Stimulated activated CD8-positive, alpha-beta memory T cell treated with anti-CD3 and anti-CD28 coated beads, Interleukin-7, amount 100 ng/mL, for 24 hours (primary cell): ENCODE results near the gene GTF2F1.
"Not testable (repeated sequence)": the region's sequence is repeated elsewhere in the genome, so short reads cannot be mapped to it uniquely, and the experiment has no call there.

ENCODE experiments used
- DNase-seq: peaks from one replicate; pipeline ENCODE4 v3.0.0-alpha.2; 2020; ENCODE audit warnings: low read depth

Gene GTF2F1, protein sequence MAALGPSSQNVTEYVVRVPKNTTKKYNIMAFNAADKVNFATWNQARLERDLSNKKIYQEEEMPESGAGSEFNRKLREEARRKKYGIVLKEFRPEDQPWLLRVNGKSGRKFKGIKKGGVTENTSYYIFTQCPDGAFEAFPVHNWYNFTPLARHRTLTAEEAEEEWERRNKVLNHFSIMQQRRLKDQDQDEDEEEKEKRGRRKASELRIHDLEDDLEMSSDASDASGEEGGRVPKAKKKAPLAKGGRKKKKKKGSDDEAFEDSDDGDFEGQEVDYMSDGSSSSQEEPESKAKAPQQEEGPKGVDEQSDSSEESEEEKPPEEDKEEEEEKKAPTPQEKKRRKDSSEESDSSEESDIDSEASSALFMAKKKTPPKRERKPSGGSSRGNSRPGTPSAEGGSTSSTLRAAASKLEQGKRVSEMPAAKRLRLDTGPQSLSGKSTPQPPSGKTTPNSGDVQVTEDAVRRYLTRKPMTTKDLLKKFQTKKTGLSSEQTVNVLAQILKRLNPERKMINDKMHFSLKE

DNA sequence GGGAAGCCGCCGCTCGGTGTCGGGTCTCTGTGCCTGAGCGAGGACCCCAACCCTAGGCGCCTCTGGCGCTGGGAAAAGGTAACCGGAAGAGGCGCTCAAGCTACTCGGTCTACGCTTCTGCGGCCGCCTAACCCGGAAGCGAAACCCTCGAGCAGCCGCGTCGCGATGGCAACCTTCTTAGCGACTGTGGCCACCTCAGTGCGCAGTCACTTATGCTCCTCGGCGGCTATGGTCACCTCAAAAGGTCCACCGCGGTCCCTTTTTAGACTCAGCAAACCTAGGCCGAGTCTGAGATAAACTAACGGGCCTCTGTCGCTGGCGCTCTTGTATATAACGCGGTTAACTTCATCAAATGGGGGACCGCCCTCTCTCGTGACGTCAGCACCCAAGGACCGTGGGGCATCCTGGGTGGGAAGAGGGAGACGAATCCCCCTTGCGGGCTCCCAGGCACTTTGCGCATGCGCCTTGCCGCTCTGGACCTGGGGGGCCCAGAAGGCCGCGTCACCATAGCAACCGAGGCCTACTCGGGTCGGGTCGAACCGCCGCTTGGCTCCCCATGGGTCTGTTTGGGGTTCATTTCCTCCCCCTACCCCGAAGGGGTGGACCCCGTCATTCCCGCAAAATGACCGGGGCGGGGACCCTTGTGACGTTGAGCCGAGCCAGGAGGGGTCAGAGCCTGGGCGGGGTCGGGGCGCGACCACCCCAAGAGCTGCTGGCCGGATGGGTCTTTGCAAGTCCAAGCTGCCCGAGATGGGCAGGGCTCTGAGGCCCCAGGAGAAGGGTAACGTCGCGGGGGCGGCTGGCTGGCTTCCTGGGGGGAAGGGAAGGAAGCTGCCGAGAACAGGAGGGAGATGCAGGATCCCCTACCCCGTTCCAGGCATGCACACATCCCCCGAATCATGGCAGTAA lies at the start of gene GTF2F1:
TSS of gene GTF2F1 (minus strand) at position 91 of the 909 bp plus-strand sequence. CDS start 169 bp downstream, outside the sequence.
- peak; percentile 90 for DNase-seq

DNA sequence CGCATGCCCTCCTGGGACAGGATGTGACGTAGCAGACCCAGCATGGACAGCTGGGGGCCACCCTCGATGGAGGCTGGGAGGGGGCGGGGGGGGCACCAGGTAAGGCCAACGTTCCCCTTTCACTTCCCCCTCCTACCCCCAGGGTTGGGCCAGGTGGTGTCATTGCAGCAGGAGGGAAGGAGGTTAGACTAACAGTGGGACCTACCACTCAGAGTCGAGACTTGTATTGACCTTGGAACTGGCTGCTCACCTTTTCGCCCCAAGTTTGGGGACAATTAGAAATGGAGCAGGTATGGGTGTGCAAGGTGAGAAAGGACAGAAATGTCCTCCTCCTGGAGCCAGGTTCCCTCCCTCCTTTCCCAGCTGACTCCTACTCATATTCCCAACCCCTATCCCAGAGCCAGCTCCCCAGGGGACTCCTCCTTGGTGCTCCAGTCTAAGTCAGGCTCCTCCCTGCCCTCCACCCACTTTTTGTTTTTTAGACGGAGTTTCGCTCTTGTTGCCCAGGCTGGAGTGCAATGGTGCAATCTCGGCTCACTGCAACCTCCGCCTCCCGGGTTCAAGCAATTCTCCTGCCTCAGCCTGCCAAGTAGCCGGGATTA lies 49.2 kb upstream of the GTF2F1 start:
- DNase-seq = no peak

DNA sequence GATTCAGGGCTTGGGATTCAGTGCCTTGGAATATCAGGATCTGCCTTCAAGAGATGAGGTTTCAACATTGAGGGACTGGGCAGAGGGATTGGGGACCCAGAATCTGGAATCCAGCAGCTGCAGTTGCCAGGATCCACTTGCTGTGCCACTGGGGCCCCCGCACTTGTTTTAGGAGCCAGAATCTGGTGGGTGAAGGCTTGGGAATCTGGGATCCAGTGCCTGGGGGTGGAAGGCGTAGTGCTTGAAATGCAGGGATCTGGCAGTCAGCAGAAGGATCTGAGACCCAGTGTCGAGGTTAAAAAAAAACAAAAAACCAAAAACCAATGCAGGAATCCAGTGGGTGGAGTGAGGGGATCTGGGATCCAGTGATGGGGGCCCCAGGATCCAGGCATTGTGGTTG lies 47.9 kb upstream of the GTF2F1 start:
- DNase-seq = no peak

DNA sequence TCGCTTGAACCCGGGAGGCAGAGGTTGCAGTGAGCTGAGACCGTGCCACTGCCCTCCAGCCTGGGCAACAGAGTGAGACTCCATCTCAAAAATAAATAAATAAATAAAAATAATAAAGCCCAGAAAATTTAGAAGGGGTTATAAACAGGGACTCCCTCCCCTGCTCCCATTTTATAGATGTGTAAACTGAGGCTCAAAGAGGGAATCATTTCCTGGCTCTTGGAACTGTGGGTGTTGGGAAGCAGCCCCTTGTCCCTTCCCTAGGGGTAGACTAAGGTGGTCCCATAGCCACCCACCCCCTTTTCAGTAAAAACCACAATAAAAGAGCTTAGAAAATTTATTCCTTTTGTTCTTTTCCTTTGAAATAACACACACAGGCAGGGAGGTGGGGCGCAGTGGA lies 46.8 kb upstream of the GTF2F1 start:
- DNase-seq = no peak

DNA sequence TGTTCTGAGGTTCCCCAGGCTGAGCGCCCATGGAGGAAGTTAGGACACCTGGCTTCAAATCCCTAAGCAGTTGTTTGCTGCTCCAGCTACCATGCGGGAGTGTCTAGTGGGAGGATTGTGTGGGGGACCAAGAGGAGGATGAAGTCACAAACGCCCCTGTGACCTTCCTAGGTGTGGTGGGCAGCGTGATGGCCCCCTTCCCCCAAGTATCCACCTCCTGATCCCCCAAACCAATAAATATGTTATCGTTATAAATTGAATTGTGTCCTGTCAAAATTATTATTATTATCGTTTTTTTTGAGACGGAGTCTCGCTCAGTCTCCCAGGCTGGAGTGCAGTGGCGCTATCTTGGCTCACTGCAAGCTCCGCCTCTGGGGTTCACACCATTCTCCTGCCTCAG lies 40.7 kb upstream of the GTF2F1 start, which contains the start of gene SLC25A41:
TSS of gene SLC25A41 (minus strand) at position 101 of the 400 bp plus-strand sequence. CDS start at position 31, 70 bp downstream.
- DNase-seq = no peak

DNA sequence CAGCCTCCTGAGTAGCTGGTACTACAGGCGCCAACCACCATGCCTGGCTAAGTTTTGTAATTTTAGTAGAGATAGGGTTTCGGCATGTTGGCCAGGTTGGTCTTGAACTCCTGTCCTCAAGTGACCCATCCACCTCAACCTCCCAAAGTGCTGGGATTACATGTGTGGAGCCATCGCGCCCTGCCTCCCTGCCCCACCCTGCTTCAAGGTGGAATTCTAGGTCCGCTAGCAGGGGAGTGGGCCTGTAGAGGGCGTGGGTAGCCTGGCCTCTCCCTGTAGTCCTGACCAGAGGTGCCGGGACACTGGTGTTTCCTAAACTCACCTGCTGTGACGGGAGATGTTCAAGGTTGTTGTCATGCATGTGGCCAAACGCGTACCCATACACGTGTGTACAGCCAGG lies 40.2 kb upstream of the GTF2F1 start:
- no peak for DNase-seq

DNA sequence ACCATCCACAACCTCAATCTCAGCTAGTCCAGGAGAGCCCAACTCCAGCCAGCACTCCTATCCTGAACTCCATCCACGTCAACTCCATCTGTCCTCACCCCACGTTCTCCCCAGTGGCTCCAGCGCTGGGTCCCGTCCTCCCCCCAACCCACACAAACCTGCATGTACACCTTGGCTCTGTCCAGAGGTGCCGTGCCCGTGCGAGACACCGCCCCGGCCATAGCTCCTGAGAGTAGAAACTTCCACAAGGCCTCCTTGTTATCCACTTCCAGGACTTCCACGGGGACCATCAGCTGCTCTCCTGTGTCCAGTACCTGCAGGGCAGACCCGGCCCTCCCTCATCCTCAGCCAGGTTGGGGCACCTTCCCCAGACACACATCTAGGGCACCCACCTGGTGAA lies 38.9 kb upstream of the GTF2F1 start:
- no peak for DNase-seq

DNA sequence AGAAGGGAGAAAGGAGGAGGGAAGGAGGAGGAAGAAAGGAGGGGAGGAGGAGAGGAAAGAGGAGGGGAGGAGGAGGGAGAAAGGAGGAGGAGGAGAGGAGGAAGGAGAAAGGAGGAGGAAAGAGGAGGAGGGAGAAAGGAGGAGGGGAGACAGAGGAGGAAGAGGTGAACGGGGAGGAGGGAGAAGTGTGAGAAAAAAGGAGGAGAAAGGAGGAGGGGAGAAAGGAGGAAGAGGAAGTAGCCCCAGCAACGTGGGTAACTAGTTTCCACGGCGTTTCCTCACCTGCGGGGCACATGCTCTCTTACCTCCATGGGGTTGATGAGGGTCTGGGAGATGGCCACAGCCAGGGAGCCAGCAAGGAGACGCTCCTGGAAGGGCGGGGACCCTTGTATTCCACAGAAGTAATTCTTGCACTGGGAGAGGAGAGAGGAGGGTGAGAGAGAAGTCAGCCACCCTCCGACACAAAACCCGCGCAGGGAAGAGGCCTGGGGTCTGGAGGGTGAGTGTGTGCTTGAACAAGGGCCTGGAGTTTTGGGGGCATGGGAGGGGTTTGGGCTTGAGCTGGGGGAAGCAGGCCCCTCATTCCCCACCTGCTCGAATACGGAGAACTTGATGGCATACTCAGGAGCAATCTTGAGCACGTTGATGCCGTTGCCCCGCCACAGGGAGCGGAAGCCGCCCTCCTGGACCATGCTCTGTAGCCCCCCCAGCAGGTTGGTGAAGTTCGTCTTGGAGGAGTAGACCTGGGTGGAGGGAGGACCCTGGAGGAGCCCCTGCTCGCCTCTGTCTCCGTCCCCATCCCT lies 36.7 kb upstream of the GTF2F1 start:
- DNase-seq = no peak

DNA sequence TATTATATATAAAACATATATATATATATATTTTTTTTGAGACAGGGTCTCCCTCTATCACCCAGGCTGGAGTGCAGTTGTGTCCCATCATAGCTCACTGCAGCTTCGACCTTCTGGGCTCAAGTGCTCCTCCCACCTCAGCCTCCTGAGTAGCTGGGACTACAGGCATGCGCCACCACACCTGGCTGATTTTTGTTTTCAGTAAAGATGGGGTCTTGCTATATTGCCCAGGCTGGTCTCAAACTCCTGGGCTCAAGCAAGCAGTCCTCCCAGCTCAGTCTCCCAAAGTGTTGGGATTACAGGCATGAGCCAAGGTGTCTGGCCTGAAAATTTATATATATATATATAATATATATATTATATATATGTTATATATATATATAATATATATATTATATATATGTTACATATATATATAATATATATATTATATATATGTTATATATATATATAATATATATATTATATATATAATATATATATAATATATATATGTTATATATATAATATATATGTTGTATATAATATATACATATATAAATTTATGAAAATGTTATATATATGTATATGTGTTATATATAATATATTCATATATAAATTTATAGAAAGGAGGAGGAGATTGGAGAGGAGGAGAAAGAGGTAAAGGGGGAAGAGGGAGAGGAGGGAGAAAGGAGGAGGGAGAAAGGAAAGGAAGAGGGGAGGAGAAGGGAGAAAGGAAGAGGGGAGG lies 35.9 kb upstream of the GTF2F1 start:
- not testable (repeated sequence) for DNase-seq

DNA sequence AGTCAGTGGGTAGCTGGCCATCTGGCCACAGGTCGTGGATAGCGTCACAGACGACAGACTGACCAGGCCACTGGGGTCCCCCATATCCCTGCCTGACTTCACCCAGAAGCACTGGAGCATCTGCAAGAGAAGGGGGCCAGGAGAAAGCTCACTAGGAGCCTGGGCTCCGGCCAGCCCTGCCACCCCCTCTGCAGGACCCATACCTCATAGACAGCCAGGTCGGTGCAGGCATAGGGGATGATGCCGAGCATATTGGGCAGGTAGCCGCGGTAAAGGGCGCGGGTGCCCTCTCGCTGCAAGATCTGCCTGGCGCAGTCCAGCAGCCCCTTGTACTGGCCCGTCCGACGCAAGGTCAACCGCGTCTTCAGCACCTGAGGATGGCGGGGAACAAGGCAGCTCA lies 34.2 kb upstream of the GTF2F1 start:
- DNase-seq = no peak

DNA sequence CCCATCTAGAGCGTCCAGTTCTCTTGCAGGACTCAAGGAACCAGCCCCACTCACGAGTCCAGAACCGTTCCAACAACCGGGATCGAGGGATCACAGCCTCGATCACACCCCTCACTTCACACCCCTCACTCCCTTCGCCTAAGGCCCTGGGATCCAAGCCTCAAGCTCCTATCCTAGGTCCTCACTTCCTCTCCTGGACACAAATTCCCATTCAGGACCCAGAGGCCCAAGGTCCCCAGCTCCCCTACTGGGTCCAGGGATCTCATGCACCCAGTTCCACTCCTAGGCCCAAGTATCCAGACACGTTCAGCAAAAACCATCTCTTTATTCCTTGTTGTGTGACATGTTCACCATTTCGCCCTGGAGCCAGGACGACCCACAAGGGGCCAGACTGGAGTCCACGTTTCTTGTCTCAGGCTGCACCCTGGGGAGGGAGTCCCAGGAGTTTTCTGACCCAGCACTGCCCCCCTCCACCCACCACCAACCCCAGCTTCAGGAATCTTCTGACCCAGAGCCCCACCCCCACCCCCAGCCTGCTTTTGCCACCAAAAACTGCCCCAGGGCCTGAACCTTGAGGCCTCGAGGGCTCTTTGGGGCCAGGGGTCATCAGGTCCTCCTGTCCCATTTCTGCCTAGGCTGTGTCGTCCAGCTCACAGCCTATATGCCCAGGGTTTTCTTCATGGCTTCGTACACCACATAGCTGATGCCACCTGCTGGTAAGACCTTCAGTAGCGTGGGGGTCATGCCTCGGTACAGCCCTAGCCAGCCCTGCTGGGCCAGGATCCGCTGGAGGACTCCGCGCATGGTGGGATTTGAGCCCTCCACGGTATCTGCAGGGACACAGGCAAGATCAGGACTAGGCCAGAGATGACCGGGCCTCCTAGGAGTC lies 33.0 kb upstream of the GTF2F1 start:
- no peak for DNase-seq

DNA sequence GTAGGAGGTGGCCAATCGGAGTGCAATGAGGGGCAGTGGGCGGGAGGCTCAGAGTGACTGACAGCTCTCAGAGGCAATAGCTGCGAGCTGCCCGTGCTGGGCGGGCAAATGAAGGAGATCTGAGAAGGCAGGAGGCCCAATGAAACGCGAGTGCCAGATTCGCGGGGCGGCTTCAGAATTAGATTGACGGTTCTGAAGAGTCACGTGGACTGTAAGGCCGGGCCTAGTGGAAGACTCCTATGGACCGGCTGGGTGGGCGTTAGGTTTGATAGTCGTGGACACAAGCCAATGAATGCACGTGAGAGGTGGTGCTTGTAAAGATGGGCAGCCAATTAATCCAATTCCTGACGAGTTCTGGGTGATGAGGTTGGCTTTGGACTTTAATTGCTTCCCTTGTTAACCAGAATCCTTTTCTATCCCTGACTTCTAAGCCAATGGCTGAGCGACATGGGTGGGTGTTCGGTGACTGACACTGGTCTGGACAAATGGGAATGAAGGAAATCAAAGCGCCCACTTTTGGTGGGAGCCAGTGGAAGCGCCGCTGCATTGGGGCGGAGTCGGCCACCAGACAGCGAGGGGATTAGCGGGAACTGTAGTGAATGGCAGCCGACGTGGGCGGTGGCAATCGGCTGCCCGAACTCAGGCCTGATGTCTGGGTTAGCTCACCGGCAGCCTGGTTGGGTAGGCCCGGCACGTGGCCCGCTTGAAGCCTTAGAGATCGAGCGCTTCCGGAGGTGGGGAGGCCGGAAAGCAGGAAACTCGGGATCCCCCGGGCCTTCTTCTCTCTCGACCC lies 32.2 kb upstream of the GTF2F1 start:
- peak; percentile 97 for DNase-seq

DNA sequence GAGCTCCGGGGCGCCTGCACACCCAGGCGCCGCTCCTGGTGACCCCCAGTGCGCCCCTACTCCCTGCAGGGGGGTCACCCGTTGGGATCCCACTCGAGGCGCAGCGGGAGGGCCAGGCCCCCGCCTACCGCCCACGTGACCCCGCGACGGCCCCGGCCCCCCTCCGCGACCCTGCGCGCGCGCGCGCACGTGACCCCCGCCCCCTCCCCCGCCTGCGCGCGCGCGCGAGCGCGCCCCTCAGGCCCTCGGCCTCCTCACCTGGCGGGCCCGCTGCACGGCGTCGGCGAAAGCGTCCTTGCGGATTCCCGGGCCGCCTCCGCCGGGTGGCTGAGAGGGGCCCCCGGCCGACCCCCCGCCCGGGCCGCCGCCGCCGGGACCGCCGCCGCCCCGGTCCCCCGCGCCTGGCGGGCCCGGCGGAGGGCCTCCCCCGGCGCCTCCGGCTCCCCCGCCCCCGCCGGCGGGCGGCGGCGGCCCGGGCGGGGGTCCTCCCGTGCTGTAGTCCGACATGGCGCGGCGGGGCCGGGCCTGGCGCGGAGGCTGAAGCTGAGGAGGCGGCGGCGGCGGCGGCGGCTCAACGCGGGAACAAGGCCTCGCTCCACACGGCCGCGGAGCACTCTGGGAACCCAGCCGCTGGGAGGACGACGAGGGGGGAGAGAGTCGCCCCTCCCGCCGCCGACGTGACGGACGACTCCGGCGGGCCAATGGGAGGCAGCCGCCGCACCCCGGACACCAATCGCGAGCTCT lies 31.4 kb upstream of the GTF2F1 start, which contains the start of gene KHSRP:
TSS of gene KHSRP (minus strand) at position 617 of the 744 bp plus-strand sequence. CDS start at position 507, 110 bp downstream.
- no peak for DNase-seq

DNA sequence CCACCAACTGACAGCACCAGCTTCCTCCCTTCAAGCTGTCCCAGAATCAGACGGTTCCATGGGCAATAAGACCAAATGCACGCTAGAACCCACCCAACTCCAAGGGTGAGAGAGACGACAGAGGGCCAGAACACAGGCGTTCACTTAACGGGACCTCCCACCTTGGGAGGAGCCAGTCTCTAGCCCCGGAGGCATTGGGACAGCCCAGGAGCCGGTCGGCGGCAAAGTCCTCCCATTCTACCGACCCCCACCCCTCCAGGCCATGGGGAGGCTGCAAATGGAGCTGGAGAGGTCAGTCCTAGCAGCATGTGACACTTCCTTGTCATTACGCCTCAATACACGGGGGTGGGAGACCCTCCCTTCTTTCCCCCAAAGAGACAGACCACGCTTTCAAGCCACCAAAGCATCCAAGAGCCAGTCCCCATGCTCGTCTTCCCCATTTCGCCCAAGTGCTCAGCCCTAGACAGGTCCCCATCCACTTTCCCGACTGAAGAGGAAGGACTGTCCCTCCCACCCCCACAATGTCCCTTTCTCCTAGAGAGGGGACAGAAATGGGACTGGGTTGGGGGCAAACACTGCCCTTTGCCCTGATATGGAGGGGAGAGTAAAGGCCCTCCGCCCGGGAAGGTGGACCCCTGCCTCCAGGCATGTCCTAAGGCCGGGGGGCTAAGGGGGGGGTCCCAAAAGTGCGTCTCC lies 30.7 kb upstream of the GTF2F1 start:
- DNase-seq = no peak

DNA sequence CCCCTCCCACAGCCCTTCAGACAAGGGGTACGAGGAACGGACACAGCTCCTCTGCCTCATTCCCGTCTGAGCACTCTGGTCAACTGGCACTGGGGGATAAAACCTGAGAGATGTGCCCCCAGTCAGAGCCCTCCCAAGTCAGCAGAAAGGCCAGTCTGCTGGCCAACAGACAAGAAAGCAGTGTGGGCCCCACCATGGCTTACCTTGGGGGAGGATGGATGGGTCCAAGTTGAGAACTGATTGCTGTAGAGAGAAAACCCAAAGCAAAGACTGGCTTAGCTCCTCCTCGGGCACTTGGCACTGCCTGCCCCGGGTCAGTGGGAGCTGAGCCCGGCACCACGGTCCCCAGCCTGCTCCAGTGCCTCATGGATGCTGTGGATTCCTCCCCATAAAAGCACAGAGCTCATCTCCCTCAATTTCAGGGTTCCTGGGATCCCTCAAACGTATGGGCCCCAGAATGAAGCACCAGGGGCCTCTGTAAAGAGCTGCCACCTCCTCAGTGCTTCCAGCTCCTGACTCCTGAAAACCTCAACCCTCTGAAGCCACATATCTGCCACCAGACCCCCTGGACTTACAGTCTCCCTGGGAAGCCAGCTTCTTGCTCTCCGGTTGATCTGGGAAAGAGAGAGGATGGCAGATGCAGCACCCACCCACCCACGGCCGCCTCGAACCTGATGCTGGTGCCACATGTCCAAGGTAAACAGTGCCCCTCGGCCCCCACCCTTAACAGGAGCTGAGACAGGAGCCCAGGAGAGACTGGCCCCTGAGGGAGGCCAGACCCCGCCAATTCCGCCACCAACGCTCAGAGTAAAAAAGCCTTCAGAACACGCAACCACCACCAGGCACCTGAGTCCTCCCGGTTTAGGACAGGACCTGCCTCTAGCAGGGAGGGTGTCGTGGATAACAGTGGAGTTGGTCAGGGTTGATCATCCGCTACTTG lies 28.4 kb upstream of the GTF2F1 start:
- no peak for DNase-seq

DNA sequence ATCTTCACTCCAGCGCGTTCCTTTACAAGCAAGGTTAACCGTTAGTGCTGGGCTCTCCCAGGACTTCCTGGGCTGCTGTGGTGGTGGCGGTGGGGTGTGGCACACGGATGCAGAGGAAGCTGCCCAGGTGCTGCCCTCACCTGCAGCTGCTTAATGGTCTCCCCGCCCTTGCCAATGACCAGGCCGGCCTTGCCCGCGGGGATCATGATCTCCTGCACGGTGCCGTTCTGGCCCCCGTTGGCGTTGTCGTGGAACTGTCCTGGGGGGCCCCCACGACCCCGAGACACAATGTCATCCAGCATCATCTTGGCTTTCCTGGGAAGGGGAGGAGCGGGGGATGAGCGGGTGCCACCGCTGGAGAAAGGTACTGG lies 25.6 kb upstream of the GTF2F1 start:
- DNase-seq = no peak
